Measurements from ENCODE around the gene PVRIG.
A peak's percentile ranks its signal among the peaks of the same experiment; 100 is the strongest.
"Not testable (repeated sequence)": the region's sequence is repeated elsewhere in the genome, so short reads cannot be mapped to it uniquely, and the experiment has no call there.

PVRIG gene

GRCh38 chr7:100234660-100235317 is 15.0 kb downstream of the PVRIG start:
- not testable (repeated sequence) for DNase-seq (ENCODE audit: low spot score in 2 of 2); ATAC-seq (ENCODE audit: low read depth); H3K9me3 Mint-ChIP-seq

DNA sequence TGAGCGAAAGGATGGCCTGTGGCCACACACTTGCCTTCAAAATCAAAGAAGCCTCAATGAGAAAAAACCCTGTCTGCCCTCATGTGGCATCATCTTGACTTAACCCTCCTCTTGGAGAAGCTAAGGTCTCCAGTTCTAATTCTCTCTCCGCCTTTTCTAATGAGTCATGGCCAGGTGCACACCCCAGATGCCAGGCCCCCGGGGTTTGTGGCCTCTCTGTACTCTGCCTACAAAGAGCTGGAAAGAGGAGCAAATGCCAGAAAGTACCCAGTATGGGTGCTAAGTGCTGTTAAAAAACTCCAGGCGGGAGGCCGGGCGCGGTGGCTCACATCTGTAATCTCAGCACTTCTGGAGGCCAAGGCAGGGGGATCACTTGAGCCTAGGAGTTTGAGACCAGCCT is 20.2 kb downstream of the PVRIG start:
- not testable (repeated sequence) for H3K27ac Mint-ChIP-seq; H3K9me3 Mint-ChIP-seq; ATAC-seq (ENCODE audit: low read depth); H3K4me3 Mint-ChIP-seq; H3K27me3 Mint-ChIP-seq; DNase-seq (ENCODE audit: low spot score in 2 of 2); H3K36me3 Mint-ChIP-seq
- peaks cover 11% of the 10 kb centered on the region for H3K4me1 Mint-ChIP-seq

More at GRCh38 chr7:100234660-100235317, 15.0 kb downstream of the PVRIG start:
- Mint-ChIP-seq H3K27ac (peak overlapping the region; percentile 50), H3K4me1 (peaks cover 17% of the 10 kb centered on the region), H3K36me3 (peaks cover 13% of the 10 kb centered on the region)
- not testable (repeated sequence) for H3K27me3 Mint-ChIP-seq, H3K4me3 Mint-ChIP-seq

DNA sequence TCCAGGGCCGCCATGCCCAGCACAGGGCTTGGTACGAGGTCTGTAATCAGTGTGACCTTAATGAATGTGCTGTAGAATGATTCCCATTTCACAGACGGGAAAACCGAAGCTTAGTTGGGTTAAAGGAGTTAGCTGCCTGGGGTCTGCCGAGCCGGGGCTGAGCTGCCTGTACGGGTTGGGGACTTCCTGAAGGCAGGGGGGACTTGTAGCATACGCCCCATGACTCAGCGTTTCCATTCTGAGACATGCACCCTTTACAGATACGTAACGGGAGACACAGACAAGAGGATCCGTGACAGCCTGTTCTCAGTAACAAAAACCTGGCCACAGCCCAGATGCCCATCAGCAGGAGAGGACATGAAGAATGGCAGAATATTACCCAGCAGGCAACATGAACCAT is 23.6 kb downstream of the PVRIG start:
- not testable (repeated sequence) for H3K4me3 Mint-ChIP-seq; H3K36me3 Mint-ChIP-seq; H3K9me3 Mint-ChIP-seq; DNase-seq (ENCODE audit: low spot score in 2 of 2); H3K27me3 Mint-ChIP-seq
- H3K27ac Mint-ChIP-seq = peak overlapping the region; percentile 75
- H3K4me1 Mint-ChIP-seq = peaks cover 14% of the 10 kb centered on the region
- peak; percentile 63 for ATAC-seq (ENCODE audit: low read depth)

DNA sequence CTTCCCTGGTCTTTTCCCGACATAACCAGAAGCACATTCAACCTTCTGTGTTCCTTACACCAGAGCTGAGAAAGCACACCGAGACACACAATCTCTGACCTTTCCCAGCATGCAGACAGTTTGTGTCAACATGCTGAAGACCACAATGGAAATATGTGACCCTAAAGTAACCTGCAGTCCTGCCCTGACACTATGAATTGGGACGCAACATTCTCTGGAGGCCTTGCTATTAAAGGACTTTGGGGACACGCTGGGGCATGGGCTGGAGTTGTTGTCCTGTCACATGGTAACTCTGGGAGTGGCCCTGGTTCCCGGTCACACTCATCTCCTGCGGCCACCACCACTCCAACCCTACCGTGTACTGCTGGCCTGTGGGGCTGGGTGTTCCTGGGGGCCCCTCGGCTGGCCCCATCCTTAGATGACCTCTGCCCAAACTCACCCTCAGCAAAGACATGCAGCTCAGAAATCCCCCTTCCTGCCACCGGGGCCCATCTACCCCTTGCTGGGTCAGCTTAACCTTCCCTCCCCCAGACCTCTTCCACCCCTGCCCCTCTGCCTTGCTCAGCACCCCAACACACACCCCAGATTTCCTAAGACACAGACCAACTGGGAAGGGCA is 25.3 kb downstream of the PVRIG start:
- H3K36me3 Mint-ChIP-seq; H3K9me3 Mint-ChIP-seq; ATAC-seq (ENCODE audit: low read depth); DNase-seq (ENCODE audit: low spot score in 2 of 2); H3K27me3 Mint-ChIP-seq; H3K4me1 Mint-ChIP-seq; H3K4me3 Mint-ChIP-seq; H3K27ac Mint-ChIP-seq: not testable (repeated sequence)

GRCh38 chr7:100246121-100246864 is 26.5 kb downstream of the PVRIG start:
- DNase-seq (ENCODE audit: low spot score in 2 of 2); H3K36me3 Mint-ChIP-seq; ATAC-seq (ENCODE audit: low read depth); H3K9me3 Mint-ChIP-seq; H3K4me1 Mint-ChIP-seq; H3K27me3 Mint-ChIP-seq; H3K27ac Mint-ChIP-seq; H3K4me3 Mint-ChIP-seq: not testable (repeated sequence)

DNA sequence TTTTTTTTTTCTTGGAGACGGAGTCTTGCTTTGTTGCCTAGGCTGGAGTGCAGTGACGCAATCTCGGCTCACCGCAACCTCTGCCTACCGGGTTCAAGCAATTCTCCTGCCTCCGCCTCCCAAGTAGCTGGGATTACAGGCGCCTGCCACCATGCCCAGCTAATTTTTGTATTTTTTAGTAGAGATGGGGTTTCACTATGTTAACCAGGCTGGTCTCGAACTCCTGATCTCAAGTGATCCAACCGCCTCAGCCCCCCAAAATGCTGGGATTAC is 27.1 kb downstream of the PVRIG start:
- not testable (repeated sequence) for H3K27me3 Mint-ChIP-seq; H3K9me3 Mint-ChIP-seq; H3K36me3 Mint-ChIP-seq; ATAC-seq (ENCODE audit: low read depth); H3K4me1 Mint-ChIP-seq; H3K27ac Mint-ChIP-seq; DNase-seq (ENCODE audit: low spot score in 2 of 2); H3K4me3 Mint-ChIP-seq

DNA sequence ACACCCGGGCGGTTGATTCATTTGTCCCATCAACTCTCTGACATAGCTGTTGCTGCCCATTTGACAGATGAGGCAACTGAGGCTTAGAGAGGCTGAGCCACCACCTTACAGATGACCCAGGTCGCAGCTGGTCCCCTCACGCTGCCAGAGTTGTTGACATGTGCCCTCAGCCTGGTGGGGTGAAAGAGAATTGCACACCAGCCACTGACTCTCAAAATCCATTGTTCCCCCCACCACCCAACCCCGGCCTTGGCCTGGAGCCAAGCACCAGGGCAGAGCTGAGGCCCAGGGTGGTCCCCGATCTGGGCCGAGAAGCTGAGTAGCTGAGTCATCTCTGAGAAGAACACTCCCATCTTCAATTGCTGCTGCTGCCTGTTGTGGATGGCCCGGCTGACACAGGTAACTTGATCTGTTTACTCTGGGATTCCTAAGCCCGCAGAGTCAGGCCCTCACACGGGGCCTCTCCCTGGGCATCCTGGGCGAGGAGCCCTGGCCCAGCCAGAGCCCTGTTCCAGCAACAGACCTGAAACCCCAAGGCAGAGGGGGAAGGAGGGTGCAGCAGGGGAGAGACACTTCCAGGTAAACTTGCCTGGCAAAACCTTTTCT is 27.5 kb downstream of the PVRIG start:
- Mint-ChIP-seq H3K4me1 (peaks cover 10% of the 10 kb centered on the region), H3K9me3 (no peaks in the 10 kb centered on the region), H3K27me3 (no peaks in the 10 kb centered on the region), H3K36me3 (peaks cover 6% of the 10 kb centered on the region), H3K27ac (no peak overlapping the region), H3K4me3 (no peak overlapping the region)
- DNase-seq (ENCODE audit: low spot score in 2 of 2) (no peak), ATAC-seq (ENCODE audit: low read depth) (no peak)

GRCh38 chr7:100248483-100248882 is 28.7 kb downstream of the PVRIG start:
- Mint-ChIP-seq H3K36me3 (peaks cover 6% of the 10 kb centered on the region), H3K27ac (no peak overlapping the region), H3K4me3 (no peak overlapping the region), H3K9me3 (no peaks in the 10 kb centered on the region), H3K27me3 (no peaks in the 10 kb centered on the region), H3K4me1 (peaks cover 6% of the 10 kb centered on the region)
- DNase-seq (ENCODE audit: low spot score in 2 of 2) (no peak), ATAC-seq (ENCODE audit: low read depth) (no peak)

DNA sequence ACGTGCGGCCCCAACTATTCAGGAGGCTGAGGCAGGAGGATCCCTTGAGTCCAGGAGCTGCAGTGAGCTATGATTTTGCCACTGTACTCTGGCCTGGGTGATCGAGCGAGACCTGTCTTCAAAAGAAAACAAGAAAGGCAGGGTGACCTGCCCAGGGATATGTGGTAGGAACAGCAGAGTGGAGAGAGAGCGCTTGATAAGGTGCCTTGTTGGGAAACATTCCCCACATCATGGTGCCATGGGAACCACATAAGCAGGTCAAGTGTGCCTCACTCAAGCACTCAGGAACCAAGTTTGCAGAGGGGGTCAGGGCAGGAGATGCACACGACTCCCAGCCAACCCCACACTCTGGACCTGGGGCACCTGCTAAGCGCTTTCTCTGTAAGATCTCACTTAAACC is 37.3 kb downstream of the PVRIG start:
- no peaks in the 10 kb centered on the region for H3K27me3 Mint-ChIP-seq
- no peak for ATAC-seq (ENCODE audit: low read depth)
- peaks cover 3% of the 10 kb centered on the region for H3K36me3 Mint-ChIP-seq

GRCh38 chr7:100259984-100260383 is 40.2 kb downstream of the PVRIG start:
- H3K9me3 Mint-ChIP-seq; H3K4me3 Mint-ChIP-seq; DNase-seq (ENCODE audit: low spot score in 2 of 2); ATAC-seq (ENCODE audit: low read depth); H3K27ac Mint-ChIP-seq; H3K36me3 Mint-ChIP-seq; H3K4me1 Mint-ChIP-seq; H3K27me3 Mint-ChIP-seq: not testable (repeated sequence)

More for the DNA sequence above, 37.3 kb downstream of the PVRIG start:
- H3K27ac Mint-ChIP-seq = no peak overlapping the region
- DNase-seq (ENCODE audit: low spot score in 2 of 2) = no peak
- no peaks in the 10 kb centered on the region for H3K9me3 Mint-ChIP-seq
- no peak overlapping the region for H3K4me3 Mint-ChIP-seq
- H3K4me1 Mint-ChIP-seq = peaks cover under 1% of the 10 kb centered on the region

DNA sequence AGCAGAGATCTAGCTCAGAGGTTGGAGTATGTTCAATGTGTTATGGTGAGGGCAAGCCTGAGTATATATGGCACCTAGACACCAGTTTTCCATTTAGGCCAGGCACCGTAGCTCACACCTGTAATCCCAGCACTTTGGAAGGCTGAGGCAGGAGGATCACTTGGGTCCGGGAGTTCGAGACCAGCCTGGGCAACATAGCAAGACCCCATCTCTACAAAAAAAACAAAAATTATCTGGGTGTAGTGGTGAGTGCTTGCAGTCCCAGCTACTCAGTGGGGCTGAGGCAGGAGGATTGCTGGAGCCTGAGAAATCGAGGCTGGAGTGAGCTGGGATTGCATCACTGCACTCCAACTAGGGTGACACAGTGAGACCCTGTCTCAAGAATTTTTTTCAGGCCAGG is 43.1 kb downstream of the PVRIG start:
- not testable (repeated sequence) for H3K27ac Mint-ChIP-seq; ATAC-seq (ENCODE audit: low read depth)

GRCh38 chr7:100264223-100264622 is 44.5 kb downstream of the PVRIG start:
- not testable (repeated sequence) for H3K4me3 Mint-ChIP-seq; H3K27me3 Mint-ChIP-seq; H3K36me3 Mint-ChIP-seq; H3K9me3 Mint-ChIP-seq; H3K27ac Mint-ChIP-seq; DNase-seq (ENCODE audit: low spot score in 2 of 2); ATAC-seq (ENCODE audit: low read depth)
- H3K4me1 Mint-ChIP-seq = peaks cover 14% of the 10 kb centered on the region

More for the DNA sequence above, 43.1 kb downstream of the PVRIG start:
- not testable (repeated sequence) for DNase-seq (ENCODE audit: low spot score in 2 of 2); H3K36me3 Mint-ChIP-seq; H3K4me3 Mint-ChIP-seq; H3K27me3 Mint-ChIP-seq; H3K9me3 Mint-ChIP-seq
- H3K4me1 Mint-ChIP-seq = peaks cover 11% of the 10 kb centered on the region

DNA sequence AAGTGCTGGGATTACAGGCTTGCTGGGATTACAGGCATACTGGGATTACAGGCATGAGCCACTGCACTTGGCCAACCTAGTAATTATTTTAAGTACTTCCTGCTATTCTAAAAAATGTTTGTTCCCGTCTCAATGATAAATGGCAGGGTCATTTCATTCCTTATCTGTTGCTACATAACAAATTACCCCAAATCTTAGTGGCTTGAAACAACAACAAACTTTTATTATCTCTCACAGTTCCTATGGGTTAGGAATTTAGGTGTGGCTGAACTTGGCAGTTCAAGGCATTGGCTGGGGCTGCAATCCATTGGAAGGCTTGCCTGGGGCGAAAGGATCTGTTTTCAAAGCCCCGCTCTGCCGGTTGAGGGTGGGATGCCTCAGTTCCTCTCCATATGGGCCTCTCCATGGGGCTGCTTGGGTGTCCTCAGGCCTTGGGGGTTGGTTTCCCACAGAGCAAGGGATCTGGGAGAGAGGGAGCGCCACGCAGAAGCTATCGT is 45.0 kb downstream of the PVRIG start:
- ATAC-seq (ENCODE audit: low read depth); H3K36me3 Mint-ChIP-seq; H3K9me3 Mint-ChIP-seq; DNase-seq (ENCODE audit: low spot score in 2 of 2); H3K27me3 Mint-ChIP-seq; H3K4me3 Mint-ChIP-seq; H3K27ac Mint-ChIP-seq: not testable (repeated sequence)
- peaks cover 14% of the 10 kb centered on the region for H3K4me1 Mint-ChIP-seq

DNA sequence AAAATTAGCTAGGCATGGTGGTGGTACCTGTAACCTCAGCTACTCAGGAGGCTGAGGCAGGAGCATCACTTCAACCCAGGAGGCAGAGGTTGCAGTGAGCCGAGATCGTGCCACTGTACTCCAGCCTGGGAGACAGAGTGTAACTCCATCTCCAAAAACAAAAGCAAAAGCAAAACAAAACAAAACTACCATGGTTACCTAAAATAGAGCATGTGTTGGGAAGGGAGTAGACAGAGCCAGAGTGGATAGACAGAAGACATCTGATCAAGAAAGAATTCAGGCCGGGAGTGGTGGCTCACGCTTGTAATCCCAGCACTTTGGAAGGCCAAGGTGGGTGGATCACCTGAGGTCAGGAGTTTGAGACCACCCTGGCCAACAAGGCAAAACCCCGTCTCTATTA is 46.1 kb downstream of the PVRIG start:
- not testable (repeated sequence) for H3K27me3 Mint-ChIP-seq; H3K27ac Mint-ChIP-seq; H3K4me3 Mint-ChIP-seq; H3K36me3 Mint-ChIP-seq; DNase-seq (ENCODE audit: low spot score in 2 of 2); H3K9me3 Mint-ChIP-seq; ATAC-seq (ENCODE audit: low read depth)
- H3K4me1 Mint-ChIP-seq = peaks cover 19% of the 10 kb centered on the region

Data from memory B cell (primary cell).